Measurements from ENCODE around the gene TMC1. TPM values are rescaled to one million over a fixed set of nuclear protein-coding genes. Genes with fewer than 3 reads are reported as not detected.
A peak's percentile ranks its signal among the peaks of the same experiment; 100 is the strongest.

Gene TMC1
- total RNA-seq, 1 donor from 2014 or later = 0.15 TPM

DNA sequence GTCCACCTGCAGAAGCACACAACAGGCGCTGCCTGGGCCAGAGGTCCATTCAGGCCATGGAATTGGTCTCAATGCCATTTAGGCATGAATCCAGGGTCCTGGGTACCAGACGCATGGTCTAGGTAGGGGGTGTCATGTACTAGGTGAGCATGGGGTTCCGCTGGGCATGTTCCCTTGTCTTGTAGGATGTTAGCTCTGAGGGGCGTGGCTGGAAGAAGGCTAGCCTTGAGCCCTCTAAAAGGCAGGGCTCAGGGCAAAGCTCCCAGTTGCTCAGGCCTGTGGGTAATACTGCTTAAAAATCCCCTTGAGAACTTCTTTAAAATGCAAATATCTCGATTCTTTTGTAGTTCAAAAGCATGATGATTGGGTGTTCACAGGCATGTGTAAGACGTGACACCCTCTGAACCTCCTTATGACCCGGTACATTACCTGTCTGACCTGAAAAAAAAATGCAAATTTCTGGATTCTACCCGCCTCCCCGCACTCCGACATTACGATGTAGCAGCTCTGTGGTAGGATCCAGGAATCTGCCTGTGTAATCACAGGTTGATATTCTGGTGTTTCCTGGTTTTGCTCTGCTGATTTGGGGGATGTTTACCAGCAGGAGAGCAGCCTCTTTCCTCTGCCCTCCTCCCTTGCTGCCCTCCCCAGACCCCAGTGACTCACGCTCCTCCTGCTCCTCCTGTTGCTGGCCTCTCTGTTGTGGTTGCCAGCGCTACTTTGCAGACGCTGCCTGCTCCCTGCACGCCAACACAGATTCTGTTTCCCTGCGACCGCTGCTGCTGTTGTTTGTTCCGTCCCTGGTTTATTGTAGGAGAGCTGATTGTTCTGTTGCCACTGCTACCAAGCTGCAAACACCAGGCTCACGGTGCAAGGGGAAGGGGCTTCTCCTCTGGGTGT, 5.7 kb downstream of the TMC1 start:
- DNase-seq (ENCODE audit: low read depth) = peak; percentile 99

- peak; percentile 65 for DNase-seq (ENCODE audit: low read depth)
Observed at GRCh38 chr9:72527801-72528195, 6.4 kb downstream of the TMC1 start.

DNA sequence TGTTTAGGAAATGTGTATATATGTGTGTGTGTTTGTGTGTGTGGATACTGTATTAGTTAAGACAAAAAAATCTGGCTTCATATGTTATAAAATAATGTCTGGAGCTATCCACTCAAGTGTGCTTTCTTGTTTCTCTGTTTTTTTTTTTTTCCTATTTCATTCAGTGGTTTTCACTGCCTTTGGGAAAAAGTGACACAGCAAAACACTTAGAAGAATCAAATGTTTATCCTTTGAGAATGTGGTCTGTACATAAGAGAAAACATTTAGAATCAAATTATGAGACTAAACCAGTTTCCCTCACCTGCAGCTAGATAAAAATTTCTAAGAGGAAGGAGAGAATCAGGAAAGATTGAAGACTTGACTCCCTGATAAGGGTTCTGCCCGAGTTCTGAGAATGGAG, 8.1 kb downstream of the TMC1 start:
- DNase-seq (ENCODE audit: low read depth) = no peak

DNA sequence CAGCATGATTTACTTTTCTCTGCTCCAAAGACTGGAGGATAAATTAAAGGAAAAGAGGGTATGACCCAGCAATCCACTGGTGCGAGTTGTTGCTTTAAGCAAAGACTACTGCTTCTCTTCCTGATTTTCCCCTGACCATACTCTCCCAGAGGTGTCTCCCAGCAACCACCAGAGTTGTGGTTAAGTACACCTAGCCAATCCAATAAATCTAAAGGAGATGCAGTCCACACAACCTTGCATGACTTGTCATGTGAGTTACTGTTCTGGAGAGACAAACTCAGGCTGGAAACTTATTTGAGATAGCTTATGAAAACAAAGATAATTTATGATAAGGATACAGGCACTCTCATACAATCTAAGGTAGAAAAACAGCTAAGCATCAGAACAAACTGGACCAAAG, 11.9 kb downstream of the TMC1 start:
- peak; percentile 87 for DNase-seq (ENCODE audit: low read depth)

GRCh38 chr9:72534931-72535330, 13.5 kb downstream of the TMC1 start:
- no peak for DNase-seq (ENCODE audit: low read depth)

DNA sequence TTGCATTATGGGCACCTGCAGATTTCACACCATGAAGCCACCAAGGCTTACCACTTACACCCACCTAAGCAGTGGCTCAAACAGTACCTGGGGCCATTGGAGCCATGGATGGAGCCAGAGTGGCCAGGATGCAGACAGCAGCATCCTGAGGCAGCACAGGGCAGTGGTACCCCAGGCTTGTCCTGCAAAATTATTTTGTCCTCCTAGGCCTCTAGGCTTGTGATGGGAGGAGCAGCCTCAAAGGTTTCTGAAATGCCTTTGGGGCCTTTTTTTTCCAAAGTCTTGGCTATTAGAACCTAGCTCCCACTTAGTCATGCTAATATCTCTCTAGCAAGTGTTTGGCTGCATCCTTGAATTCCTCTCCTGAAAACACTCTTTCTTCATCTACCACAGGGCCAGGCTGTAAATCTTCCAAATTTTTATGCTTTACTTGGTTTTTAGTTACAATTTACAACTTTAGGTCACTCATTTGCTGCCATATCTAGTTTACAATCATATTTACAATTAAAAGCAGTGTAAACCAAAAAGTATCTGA, 15.7 kb downstream of the TMC1 start:
- DNase-seq (ENCODE audit: low read depth) = no peak

DNA sequence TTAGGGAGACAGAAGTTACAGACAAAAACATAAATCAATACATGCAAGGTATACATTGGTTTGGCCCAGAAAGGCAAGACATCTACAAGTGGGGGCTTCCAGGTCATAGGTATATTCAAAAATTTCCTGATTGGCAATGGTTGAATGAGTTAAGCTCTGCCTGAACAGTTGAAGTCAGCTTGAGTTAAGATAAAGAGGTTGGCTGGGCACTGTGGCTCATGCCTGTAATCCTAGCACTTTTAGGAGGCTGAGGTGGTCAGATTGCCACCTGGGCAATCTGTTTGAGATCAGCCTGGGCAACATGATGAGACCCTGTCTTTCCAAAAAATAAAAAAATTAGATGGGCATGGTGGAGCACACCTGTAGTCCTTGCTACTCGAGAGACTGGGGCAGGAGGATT, 16.3 kb downstream of the TMC1 start:
- peak; percentile 38 for DNase-seq (ENCODE audit: low read depth)

DNA sequence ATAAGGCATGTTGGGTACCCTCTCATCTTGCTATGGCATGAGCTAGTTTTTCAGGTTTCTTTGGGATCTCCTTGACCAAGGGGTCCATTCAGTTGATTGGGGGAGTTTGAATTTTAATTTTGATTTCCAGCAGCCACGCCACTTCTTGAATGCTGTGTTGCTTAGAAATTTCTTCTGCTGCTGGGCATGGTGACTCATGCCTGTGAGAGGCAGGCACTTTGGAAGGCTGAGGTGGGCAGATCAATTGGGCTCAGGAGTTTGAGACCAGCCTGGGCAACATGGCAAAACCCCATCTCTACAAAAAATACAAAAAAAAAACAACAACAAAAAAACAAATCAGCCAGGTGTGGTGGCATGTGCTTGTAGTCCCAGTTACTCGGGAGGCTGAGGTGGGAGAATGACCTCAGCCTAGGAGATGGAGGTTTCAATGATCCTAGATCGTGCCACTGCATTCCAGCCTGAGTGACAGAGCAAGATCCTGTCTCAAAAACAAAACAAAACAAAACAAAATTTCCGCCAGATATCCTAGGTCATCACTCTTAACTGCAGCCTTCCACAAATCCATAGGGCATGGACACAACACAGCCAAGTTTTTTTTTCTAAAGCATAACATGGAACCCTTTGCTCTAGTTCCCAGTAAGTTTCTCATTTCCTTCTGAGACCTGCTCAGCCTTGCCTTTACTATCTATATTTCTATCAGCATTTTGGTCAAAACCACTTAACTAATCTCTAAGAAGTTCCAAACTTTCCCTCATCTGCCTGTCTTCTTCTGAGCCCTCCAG, 17.7 kb downstream of the TMC1 start:
- peak; percentile 42 for DNase-seq (ENCODE audit: low read depth)

DNA sequence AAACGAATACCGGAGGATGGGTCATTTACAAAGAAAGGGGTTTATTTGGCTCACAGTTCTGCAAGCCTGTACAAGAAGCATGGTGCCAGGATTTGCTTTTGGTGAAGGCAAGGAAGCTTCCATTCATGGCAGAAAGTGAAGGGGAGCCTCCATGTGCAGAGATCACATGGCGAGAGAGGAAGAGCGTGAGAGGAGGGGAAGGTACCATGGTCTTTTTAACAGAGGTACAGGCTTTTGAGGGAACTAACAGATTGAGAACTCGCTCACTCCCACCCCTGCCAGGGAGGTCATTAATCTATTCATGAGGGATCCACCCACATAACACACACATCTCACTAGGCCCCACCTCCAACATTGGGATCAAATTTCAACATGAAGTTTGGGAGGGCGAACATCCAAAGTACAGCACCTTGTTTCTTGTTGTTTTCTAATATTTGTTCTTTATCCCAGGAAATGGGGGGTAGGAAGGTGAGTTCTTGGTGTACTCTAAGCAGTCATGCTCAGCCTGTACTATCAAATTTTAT, 18.5 kb downstream of the TMC1 start:
- DNase-seq (ENCODE audit: low read depth) = no peak

DNA sequence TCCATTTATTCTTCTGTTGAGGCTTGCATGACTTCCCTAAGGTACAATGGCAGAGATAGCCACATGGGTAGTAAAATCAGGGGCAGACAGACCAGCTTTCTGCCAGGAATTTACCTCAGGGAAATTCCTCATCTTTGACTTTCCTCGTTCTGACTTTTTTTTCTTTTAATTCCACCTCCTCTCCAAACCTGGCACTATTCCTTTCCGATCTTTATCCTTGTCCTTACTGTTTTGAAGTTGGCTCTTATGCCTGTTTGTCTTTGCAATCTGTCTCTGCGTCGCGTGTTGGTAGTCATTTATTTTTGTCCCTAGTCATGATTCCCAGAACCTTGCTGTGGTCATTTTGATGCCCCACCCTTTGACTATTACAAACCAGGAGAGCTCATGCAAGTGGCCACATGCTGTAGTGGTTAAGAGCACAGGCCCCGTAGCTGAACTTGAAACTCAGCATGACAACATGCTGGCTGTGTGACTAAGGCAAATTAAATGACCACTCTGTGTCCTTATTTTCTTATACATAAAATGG, 19.0 kb downstream of the TMC1 start:
- DNase-seq (ENCODE audit: low read depth) = peak; percentile 85

GRCh38 chr9:72542537-72542833, 21.1 kb downstream of the TMC1 start:
- peak; percentile 68 for DNase-seq (ENCODE audit: low read depth)

DNA sequence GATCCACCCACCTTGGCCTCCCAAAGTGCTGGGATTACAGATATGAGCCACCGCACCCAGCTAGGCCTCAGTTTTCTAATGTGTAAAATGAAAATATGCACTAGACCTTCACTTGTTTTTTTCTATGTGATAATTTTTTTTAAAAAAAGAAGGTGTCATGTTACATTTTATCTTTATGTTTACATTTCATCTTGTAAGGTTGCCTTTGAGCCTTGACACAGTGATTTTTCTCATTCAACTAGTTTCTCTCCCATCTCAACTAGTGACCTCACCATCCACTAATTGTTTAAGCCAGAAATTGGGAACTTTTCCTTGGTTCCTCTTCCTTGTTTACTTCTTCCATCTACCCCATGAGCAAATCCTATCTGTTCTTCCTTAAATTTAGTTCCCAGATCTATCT, 21.5 kb downstream of the TMC1 start:
- DNase-seq (ENCODE audit: low read depth) = no peak

DNA sequence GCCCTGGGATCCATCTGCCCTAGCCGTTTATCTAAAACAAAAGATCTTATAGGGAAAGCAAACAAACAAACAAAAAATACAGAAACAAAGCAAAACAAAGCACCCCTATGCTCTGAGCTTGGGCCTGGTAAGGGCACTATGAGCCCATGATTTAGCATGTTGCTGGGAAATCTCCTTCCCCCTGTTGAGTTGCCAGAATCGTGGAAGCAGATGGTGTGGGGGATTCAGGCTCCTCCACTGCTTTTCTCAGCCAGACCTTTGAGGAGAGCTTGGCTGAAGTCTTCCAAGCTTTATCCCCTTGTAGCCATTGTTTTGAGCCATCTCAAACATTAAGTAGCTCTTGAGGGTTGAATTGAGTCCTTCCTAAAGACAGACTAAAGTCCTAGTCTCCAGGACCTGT, 29.9 kb downstream of the TMC1 start:
- no peak for DNase-seq (ENCODE audit: low read depth)

GRCh38 chr9:72552356-72552755, 30.9 kb downstream of the TMC1 start:
- DNase-seq (ENCODE audit: low read depth) = no peak

- peak; percentile 98 for DNase-seq (ENCODE audit: low read depth)
Observed at GRCh38 chr9:72554221-72554641, 32.8 kb downstream of the TMC1 start.

DNA sequence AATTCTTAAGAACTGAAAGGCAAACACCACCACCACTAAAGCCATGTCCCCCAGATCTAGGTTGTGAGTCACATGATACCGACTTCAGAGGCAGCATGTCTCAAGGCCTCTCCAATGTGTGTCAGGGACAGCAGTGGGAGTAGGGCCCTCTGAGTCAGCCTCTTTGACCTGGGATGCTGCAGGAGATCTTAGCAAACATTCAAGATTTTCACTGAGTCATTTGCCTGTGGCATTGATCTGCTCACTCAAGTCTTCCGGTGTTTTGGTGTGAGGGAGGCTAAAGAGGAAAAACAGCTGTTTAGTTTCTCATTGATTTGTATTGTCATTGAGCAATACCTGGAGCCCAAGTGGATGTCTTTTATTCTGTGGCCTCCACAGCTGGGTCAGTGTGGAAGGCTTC, 36.1 kb downstream of the TMC1 start:
- DNase-seq (ENCODE audit: low read depth) = peak; percentile 99

DNA sequence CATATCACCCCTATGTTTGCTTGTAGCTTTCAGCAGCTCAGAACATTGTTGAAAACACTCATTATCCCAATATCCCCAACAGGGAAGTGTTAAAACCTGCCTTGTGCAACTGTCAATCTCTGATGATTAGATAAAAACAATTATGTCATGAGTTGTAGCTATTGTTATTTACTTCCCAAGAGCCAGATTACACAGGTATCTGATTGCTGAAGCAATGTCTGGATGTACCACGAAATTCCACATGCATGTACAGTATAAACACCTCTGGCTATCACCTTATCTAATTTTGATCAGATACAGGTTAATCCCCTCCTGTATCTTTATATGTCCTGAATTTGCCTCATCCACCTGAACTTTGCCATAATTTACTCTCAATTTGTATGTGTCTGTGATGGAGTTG, 38.7 kb downstream of the TMC1 start:
- DNase-seq (ENCODE audit: low read depth) = no peak

- DNase-seq (ENCODE audit: low read depth) = no peak
Observed at GRCh38 chr9:72563806-72564205, 42.4 kb downstream of the TMC1 start.

GRCh38 chr9:72564479-72565281, 43.3 kb downstream of the TMC1 start:
- peak; percentile 71 for DNase-seq (ENCODE audit: low read depth)

- DNase-seq (ENCODE audit: low read depth) = no peak
Observed at GRCh38 chr9:72565535-72565934, 44.1 kb downstream of the TMC1 start.

DNA sequence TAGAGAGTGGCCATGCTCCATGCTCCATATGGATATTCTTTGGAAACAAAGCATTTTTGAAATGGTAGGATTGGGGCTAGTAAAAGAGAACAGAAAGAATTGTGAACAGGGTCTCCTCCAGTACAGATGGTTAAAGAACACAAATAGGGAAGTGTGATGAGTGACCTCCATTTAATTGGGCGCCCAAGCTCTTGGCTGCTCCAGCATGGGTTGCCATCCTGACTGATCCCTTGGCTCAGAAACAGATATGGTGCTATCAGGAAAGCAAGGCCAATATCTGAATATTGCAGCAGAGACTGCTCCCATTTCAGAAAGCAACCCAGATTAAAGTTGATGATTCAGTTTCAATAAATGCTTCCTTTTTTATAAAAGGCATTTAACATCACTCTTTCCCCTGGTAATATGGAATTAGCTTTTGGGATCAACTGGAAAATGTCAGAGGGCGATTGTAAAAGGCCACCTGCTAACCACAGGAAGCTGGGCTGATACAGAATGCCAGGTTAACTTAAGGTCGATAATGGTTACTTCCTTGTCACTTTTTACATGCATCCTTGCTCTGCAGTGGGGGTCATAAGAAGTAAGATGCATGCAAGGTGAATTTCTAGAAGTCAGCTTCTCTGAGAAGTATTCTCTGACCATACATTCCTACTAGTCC, 52.9 kb downstream of the TMC1 start:
- DNase-seq (ENCODE audit: low read depth) = no peak
